ENCODE measurements around the gene RBM47.
A peak's percentile ranks its signal among the peaks of the same experiment; 100 is the strongest.

Gene RBM47

GRCh38 chr4:40507977-40508376, 121.7 kb downstream of the RBM47 start:
- Histone ChIP-seq H3K27me3 (no peaks in the 10 kb centered on the region), H3K27ac (no peak overlapping the region), H3K4me1 (ENCODE audit: control insufficient read depth in 1 of 2, insufficient read depth in 1 of 2, low read depth in 1 of 2, low read length in 1 of 2) (peaks cover 3 to 4% of the 10 kb centered on the region in 2 experiments), H3K9me3 (no peaks in the 10 kb centered on the region), H3K4me3 (ENCODE audit: low read depth in 1 of 2, low read length in 1 of 2) (no peak overlapping the region), H3K36me3 (peaks cover 12% of the 10 kb centered on the region)
- no peak for TF ChIP-seq CTCF (IDR thresholded peaks at IDR 0.05)

- H3K9me3 ChIP-seq, result no peaks in the 10 kb centered on the region
- H3K36me3 ChIP-seq, result peaks cover 24% of the 10 kb centered on the region
- no peak overlapping the region for H3K4me3 ChIP-seq (ENCODE audit: low read depth in 1 of 2, low read length in 1 of 2)
- H3K4me1 ChIP-seq (ENCODE audit: control insufficient read depth in 1 of 2, insufficient read depth in 1 of 2, low read depth in 1 of 2, low read length in 1 of 2), result peaks cover 14 to 16% of the 10 kb centered on the region in 2 experiments
- H3K27ac ChIP-seq, result no peak overlapping the region
- no peak for TF ChIP-seq CTCF (IDR thresholded peaks at IDR 0.05)
- H3K27me3 ChIP-seq, result no peaks in the 10 kb centered on the region
Measured at GRCh38 chr4:40506492-40506891, 123.2 kb downstream of the RBM47 start.

GRCh38 chr4:40506066-40506465, 123.6 kb downstream of the RBM47 start:
- H3K36me3 ChIP-seq, result peaks cover 28% of the 10 kb centered on the region
- no peak for TF ChIP-seq CTCF (IDR thresholded peaks at IDR 0.05)
- no peak overlapping the region for H3K4me3 ChIP-seq (ENCODE audit: low read depth in 1 of 2, low read length in 1 of 2)
- H3K4me1 ChIP-seq (ENCODE audit: control insufficient read depth in 1 of 2, insufficient read depth in 1 of 2, low read depth in 1 of 2, low read length in 1 of 2), result peaks cover 14 to 16% of the 10 kb centered on the region in 2 experiments
- no peaks in the 10 kb centered on the region for H3K9me3 ChIP-seq
- no peak overlapping the region for H3K27ac ChIP-seq
- H3K27me3 ChIP-seq, result no peaks in the 10 kb centered on the region

- Histone ChIP-seq H3K4me1 (ENCODE audit: control insufficient read depth in 1 of 2, insufficient read depth in 1 of 2, low read depth in 1 of 2, low read length in 1 of 2) (peaks cover 14 to 16% of the 10 kb centered on the region in 2 experiments), H3K9me3 (no peaks in the 10 kb centered on the region), H3K27me3 (no peaks in the 10 kb centered on the region), H3K27ac (peak overlapping the region; percentile 50), H3K36me3 (peaks cover 23% of the 10 kb centered on the region), H3K4me3 (ENCODE audit: low read depth in 1 of 2, low read length in 1 of 2) (no peak overlapping the region)
- TF ChIP-seq CTCF (IDR thresholded peaks at IDR 0.05), result no peak
Measured at GRCh38 chr4:40502934-40503333, 126.7 kb downstream of the RBM47 start.

GRCh38 chr4:40502220-40502619, 127.4 kb downstream of the RBM47 start:
- TF ChIP-seq CTCF (IDR thresholded peaks at IDR 0.05), result no peak
- no peaks in the 10 kb centered on the region for H3K9me3 ChIP-seq
- peaks cover 23% of the 10 kb centered on the region for H3K36me3 ChIP-seq
- peaks cover 14 to 16% of the 10 kb centered on the region in 2 experiments for H3K4me1 ChIP-seq (ENCODE audit: control insufficient read depth in 1 of 2, insufficient read depth in 1 of 2, low read depth in 1 of 2, low read length in 1 of 2)
- no peaks in the 10 kb centered on the region for H3K27me3 ChIP-seq
- H3K27ac ChIP-seq, result peak overlapping the region; percentile 43
- no peak overlapping the region for H3K4me3 ChIP-seq (ENCODE audit: low read depth in 1 of 2, low read length in 1 of 2)

- H3K27ac ChIP-seq, result no peak overlapping the region
Measured at GRCh38 chr4:40500781-40501180, 128.9 kb downstream of the RBM47 start.

More at GRCh38 chr4:40500781-40501180, 128.9 kb downstream of the RBM47 start:
- no peak overlapping the region for H3K4me3 ChIP-seq (ENCODE audit: low read depth in 1 of 2, low read length in 1 of 2)
- no peaks in the 10 kb centered on the region for H3K9me3 ChIP-seq
- no peaks in the 10 kb centered on the region for H3K27me3 ChIP-seq
- H3K36me3 ChIP-seq, result peaks cover 23% of the 10 kb centered on the region
- no peak for TF ChIP-seq CTCF (IDR thresholded peaks at IDR 0.05)
- H3K4me1 ChIP-seq (ENCODE audit: control insufficient read depth in 1 of 2, insufficient read depth in 1 of 2, low read depth in 1 of 2, low read length in 1 of 2), result peaks cover 14 to 16% of the 10 kb centered on the region in 2 experiments
